SH-SY5Y (cell line): Measurements from ENCODE around the gene NCL.

Experiments
- GATA2 ChIP-seq: IDR thresholded peaks from 2 replicates; pipeline ENCODE4 v1.6.1; 2011; ENCODE audit warnings: mild to moderate bottlenecking, low read depth, low read length
- GATA3 ChIP-seq: IDR thresholded peaks from 2 replicates; pipeline ENCODE4 v1.6.1; 2011; ENCODE audit warnings: low read depth, mild to moderate bottlenecking, low read length, moderate library complexity

DNA sequence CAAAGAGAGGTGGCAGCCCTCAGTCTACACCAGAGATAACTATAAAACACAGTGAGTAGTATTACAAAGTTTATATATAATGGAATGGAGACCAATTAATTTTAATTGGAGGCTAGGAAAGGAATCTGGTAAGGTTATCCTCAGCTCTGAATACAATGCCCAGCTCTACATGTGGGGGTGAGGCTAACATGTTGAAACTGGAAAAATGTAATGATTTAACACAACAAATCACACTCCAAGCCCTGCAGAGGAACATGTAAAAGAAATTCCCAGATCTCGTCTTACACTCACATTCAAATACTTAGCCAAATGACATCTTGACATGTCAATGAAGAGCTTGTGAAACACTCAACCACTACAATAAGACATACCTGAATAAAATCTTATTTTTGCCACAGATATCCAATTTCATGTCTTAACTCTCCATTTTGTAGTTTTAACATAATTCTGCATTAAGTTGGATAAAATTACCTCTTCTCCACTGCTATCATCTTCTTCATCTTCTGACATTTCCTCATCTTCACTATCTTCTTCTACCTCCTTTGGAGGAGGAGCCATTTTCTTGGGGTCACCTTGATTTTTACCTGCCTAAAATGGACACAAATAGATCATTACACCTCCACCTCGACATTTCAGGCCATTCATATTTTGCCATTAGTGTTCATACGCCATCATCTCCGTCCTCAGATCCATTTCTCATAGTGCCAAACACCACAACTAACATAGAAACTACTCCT lies 1.4 kb downstream of the NCL start:
- TF ChIP-seq GATA2 (no peak), GATA3 (no peak)
